Measurements from ENCODE around the gene NEU4. TPM values are rescaled to one million over a fixed set of nuclear protein-coding genes. Genes with fewer than 3 reads are reported as not detected.

Gene NEU4
- total RNA-seq, 1 experiment from 2014 or later, result not detected

DNA sequence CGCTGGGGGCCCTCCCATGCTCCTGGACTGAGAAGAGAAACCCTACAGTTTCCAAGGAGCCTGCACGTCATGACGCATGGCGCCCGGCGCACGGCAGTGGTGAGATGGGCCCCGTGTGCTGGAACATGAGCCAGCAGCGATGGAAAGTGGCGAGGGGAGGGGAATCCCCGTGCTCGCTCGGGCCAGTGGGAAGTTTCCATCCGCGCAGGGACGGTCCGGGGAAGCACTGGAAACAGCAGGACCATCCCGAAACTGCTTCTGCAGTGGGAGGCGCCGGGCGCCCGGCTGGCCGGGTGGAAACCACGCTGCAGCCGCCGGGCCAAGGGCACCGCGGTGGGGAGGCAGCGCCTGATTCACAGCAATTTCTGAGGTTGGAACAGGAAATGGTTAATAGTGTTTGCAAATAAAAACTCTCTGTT lies 54.6 kb downstream of the NEU4 start:
- H3K4me1 Mint-ChIP-seq (ENCODE audit: insufficient read depth, unreplicated experiment), result peaks cover 16% of the 10 kb centered on the region
- no peaks in the 10 kb centered on the region for H3K36me3 Mint-ChIP-seq (ENCODE audit: insufficient read depth, unreplicated experiment)
- BruUV-seq (replicated peaks), result no TSS peak
- H3K4me3 Mint-ChIP-seq (ENCODE audit: unreplicated experiment), result no peak overlapping the region
- DNase-seq (ENCODE audit: unreplicated experiment), result no peak
- CTCF ChIA-PET, result no interaction called here
- peaks cover 18% of the 10 kb centered on the region for H3K9me3 Mint-ChIP-seq (ENCODE audit: unreplicated experiment)
- peaks cover 57% of the 10 kb centered on the region for H3K27me3 Mint-ChIP-seq (ENCODE audit: insufficient read depth, unreplicated experiment)
- TF ChIP-seq, protein P1, sequence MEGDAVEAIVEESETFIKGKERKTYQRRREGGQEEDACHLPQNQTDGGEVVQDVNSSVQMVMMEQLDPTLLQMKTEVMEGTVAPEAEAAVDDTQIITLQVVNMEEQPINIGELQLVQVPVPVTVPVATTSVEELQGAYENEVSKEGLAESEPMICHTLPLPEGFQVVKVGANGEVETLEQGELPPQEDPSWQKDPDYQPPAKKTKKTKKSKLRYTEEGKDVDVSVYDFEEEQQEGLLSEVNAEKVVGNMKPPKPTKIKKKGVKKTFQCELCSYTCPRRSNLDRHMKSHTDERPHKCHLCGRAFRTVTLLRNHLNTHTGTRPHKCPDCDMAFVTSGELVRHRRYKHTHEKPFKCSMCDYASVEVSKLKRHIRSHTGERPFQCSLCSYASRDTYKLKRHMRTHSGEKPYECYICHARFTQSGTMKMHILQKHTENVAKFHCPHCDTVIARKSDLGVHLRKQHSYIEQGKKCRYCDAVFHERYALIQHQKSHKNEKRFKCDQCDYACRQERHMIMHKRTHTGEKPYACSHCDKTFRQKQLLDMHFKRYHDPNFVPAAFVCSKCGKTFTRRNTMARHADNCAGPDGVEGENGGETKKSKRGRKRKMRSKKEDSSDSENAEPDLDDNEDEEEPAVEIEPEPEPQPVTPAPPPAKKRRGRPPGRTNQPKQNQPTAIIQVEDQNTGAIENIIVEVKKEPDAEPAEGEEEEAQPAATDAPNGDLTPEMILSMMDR (IDR thresholded peaks at IDR 0.05; ENCODE audit: unreplicated experiment), result no peak
- no peak overlapping the region for H3K27ac Mint-ChIP-seq (ENCODE audit: low read depth, unreplicated experiment)
- intact Hi-C loops (cut with micrococcal nuclease), result no loop called here
- POLR2A ChIA-PET, result no interaction called here

DNA sequence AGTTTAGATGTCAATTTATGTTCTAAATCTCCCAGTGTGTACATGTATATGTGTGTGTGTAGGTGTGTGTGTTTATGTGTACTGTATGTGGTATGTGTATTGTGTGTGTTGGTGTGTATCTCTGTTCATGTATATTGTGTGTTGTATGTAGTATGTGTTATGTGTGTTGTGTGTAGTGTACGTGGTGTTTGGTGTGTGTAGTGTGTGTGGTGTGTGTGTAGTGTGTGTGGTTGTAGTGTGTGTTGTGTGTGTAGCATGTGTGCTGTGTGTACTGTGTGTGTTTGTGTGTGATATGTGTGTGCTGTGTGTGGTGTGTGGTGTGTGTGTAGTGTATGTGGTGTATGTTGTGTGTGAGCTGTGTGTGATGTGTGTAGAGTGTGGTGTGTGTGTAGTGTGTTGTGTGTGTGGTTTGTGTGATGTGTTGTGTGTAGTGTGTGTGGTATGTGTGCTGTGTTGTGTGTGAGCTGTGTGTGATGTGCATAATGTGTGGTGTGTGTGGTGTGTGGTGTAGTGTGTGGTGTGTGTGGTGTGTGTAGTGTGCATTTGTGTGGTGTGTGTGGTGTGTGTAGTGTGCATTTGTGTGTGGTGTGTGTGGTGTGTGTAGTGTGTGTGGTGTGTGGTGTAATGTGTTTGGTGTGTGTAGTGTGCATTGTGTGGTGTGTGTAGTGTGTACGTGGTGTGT lies 55.3 kb downstream of the NEU4 start:
- Mint-ChIP-seq H3K9me3 (ENCODE audit: unreplicated experiment) (peaks cover 18% of the 10 kb centered on the region), H3K27me3 (ENCODE audit: insufficient read depth, unreplicated experiment) (peaks cover 61% of the 10 kb centered on the region), H3K27ac (ENCODE audit: low read depth, unreplicated experiment) (no peak overlapping the region), H3K36me3 (ENCODE audit: insufficient read depth, unreplicated experiment) (no peaks in the 10 kb centered on the region), H3K4me3 (ENCODE audit: unreplicated experiment) (no peak overlapping the region), H3K4me1 (ENCODE audit: insufficient read depth, unreplicated experiment) (peaks cover 18% of the 10 kb centered on the region)
- TF ChIP-seq, protein P1 (IDR thresholded peaks at IDR 0.05; ENCODE audit: unreplicated experiment), result no peak
- ChIA-PET POLR2A (no interaction called here), CTCF (no interaction called here)
- intact Hi-C loops (cut with micrococcal nuclease), result no loop called here
- BruUV-seq (replicated peaks), result no TSS peak
- no peak for DNase-seq (ENCODE audit: unreplicated experiment)

DNA sequence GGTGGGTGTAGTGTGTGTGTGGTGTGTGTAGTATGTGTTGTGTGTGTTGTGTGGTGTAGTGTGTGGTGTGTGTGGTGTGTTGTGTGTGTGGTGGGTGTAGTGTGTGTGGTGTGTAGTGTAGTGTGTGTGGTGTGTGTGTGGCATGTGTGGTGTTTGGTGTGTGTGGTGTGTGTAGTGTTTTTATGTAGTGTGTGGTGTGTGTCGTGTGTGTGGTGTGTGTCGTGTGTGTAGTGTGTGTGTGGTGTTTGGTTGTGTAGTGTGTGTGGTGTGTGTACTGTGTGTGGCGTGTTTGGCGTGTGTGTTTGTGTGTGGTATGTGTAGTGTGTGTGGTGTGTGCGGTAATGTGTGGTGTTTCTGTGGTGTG lies 55.8 kb downstream of the NEU4 start:
- ChIA-PET CTCF (no interaction called here), POLR2A (no interaction called here)
- Mint-ChIP-seq H3K36me3 (ENCODE audit: insufficient read depth, unreplicated experiment) (no peaks in the 10 kb centered on the region), H3K9me3 (ENCODE audit: unreplicated experiment) (peaks cover 18% of the 10 kb centered on the region), H3K27ac (ENCODE audit: low read depth, unreplicated experiment) (no peak overlapping the region), H3K27me3 (ENCODE audit: insufficient read depth, unreplicated experiment) (peaks cover 61% of the 10 kb centered on the region), H3K4me1 (ENCODE audit: insufficient read depth, unreplicated experiment) (peaks cover 18% of the 10 kb centered on the region), H3K4me3 (ENCODE audit: unreplicated experiment) (no peak overlapping the region)
- BruUV-seq (replicated peaks), result no TSS peak
- TF ChIP-seq, protein P1 (IDR thresholded peaks at IDR 0.05; ENCODE audit: unreplicated experiment), result no peak
- intact Hi-C loops (cut with micrococcal nuclease), result no loop called here
- no peak for DNase-seq (ENCODE audit: unreplicated experiment)

DNA sequence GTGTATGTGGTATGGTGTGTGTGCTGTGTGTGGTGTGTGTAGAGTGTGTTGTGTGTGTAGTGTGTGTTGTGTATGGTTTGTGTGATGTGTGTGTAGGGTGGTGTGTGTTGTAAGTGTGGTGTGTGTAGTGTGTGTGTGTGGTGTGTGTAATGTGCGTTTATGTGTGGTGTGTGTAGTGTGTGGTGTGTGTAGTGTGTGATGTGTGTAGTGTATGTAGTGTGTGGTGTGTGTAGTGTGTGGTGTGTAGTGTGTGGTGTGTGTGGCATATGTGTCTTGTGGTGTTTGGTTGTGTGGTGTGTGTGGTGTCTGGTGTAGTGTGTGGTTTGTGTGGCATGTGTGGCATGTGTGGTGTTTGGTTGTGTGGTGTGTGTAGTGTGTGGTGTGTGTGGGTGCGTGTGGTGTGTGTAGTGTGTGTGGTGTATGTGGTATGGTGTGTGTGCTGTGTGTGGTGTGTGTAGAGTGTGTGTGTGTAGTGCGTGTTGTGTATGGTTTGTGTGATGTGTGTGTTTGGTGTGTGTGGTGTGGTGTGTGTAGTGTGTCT lies 56.5 kb downstream of the NEU4 start:
- peaks cover 61% of the 10 kb centered on the region for H3K27me3 Mint-ChIP-seq (ENCODE audit: insufficient read depth, unreplicated experiment)
- H3K9me3 Mint-ChIP-seq (ENCODE audit: unreplicated experiment), result peaks cover 18% of the 10 kb centered on the region
- peaks cover 18% of the 10 kb centered on the region for H3K4me1 Mint-ChIP-seq (ENCODE audit: insufficient read depth, unreplicated experiment)
- no peak overlapping the region for H3K4me3 Mint-ChIP-seq (ENCODE audit: unreplicated experiment)
- no TSS peak for BruUV-seq (replicated peaks)
- ChIA-PET CTCF (no interaction called here), POLR2A (no interaction called here)
- H3K27ac Mint-ChIP-seq (ENCODE audit: low read depth, unreplicated experiment), result no peak overlapping the region
- intact Hi-C loops (cut with micrococcal nuclease), result no loop called here
- TF ChIP-seq, protein P1 (IDR thresholded peaks at IDR 0.05; ENCODE audit: unreplicated experiment), result no peak
- no peak for DNase-seq (ENCODE audit: unreplicated experiment)
- no peaks in the 10 kb centered on the region for H3K36me3 Mint-ChIP-seq (ENCODE audit: insufficient read depth, unreplicated experiment)
